CD8-positive, alpha-beta memory T cell (primary cell): ENCODE measurements around the gene SCAF8. TPM values are rescaled to one million over a fixed set of nuclear protein-coding genes. Genes with fewer than 3 reads are reported as not detected.
"Not testable (repeated sequence)": the region's sequence is repeated elsewhere in the genome, so short reads cannot be mapped to it uniquely, and the experiment has no call there.

Experiments used
- CTCF ChIA-PET: fragments of 350-600 bp; sonication (Branson Sonifier 250); formaldehyde crosslinking; loops from one replicate; lab custom pipeline; 2021; ENCODE audit warnings: antibody characterized with exemption; lab: Charles Lee
- POLR2A ChIA-PET: fragments of 350-600 bp; sonication (Branson Sonifier 250); formaldehyde crosslinking; loops from one replicate; lab custom pipeline; 2021; ENCODE audit warnings: antibody characterized with exemption; lab: Charles Lee
- DNase-seq, 5 donors: peaks; one replicate each; pipeline versions ENCODE4 v3.0.0 to v3.0.0-alpha.2; 2020 to 2022; ENCODE audit warnings: mixed read lengths in 1 of 5
- H3K27ac ChIP-seq: one replicate; pipeline ENCODE4 v1.7.0; 2013; ENCODE audit warnings: low read depth, mild to moderate bottlenecking, low read length, moderate library complexity
- H3K27me3 ChIP-seq: 2 replicates; pipeline ENCODE4 v1.7.0; 2013; ENCODE audit warnings: low read length, mild to moderate bottlenecking; ENCODE audit not compliant: insufficient read depth, poor library complexity, severe bottlenecking
- H3K36me3 ChIP-seq: 2 replicates; pipeline ENCODE4 v1.7.0; 2013; ENCODE audit warnings: mild to moderate bottlenecking, low read length, moderate library complexity; ENCODE audit not compliant: insufficient read depth
- H3K4me1 ChIP-seq: 2 replicates; pipeline ENCODE4 v1.7.0; 2013; ENCODE audit warnings: mild to moderate bottlenecking, low read length, moderate library complexity; ENCODE audit not compliant: insufficient read depth
- H3K4me3 ChIP-seq: 2 replicates; pipeline ENCODE4 v1.7.0; 2013; ENCODE audit warnings: mild to moderate bottlenecking, low read length
- H3K9me3 ChIP-seq: 2 replicates; pipeline ENCODE4 v1.7.0; 2013; ENCODE audit warnings: mild to moderate bottlenecking, low read length
- H3K27ac Mint-ChIP-seq, 8 donors: one replicate each; pipeline ENCODE4 v1.8.0; 2020 to 2021; ENCODE audit warnings: mixed read lengths in 8 of 8, mild to moderate bottlenecking in 6 of 8, inconsistent platforms in 3 of 8, moderate library complexity in 3 of 8
- H3K27me3 Mint-ChIP-seq, 2 donors: one replicate each; pipeline ENCODE4 v1.8.0; 2020 to 2021; ENCODE audit warnings: mixed read lengths in 2 of 2, mild to moderate bottlenecking in 1 of 2, moderate library complexity in 1 of 2
- H3K36me3 Mint-ChIP-seq, 3 donors: one replicate each; pipeline ENCODE4 v1.8.0; 2020 to 2021; ENCODE audit warnings: mixed read lengths in 3 of 3, inconsistent platforms in 1 of 3, mild to moderate bottlenecking in 1 of 3
- H3K4me1 Mint-ChIP-seq, 3 donors: one replicate each; pipeline ENCODE4 v1.8.0; 2020 to 2021; ENCODE audit warnings: mixed read lengths in 3 of 3, inconsistent platforms in 1 of 3, mild to moderate bottlenecking in 1 of 3
- H3K4me3 Mint-ChIP-seq, 7 donors: one replicate each; pipeline ENCODE4 v1.8.0; 2020 to 2021; ENCODE audit warnings: mixed read lengths in 7 of 7, mild to moderate bottlenecking in 6 of 7, moderate library complexity in 4 of 7, inconsistent platforms in 2 of 7
- H3K9me3 Mint-ChIP-seq, 5 donors: one replicate each; pipeline ENCODE4 v1.8.0; 2020 to 2022; ENCODE audit warnings: mixed read lengths in 5 of 5, mild to moderate bottlenecking in 3 of 5, moderate library complexity in 2 of 5, inconsistent platforms in 1 of 5
- polyA plus RNA-seq: library from polyadenylated mRNA; unstranded; fragments of 300-500 nt; fragmentation: Illumina TruSeq; gene quantifications from one replicate; pipeline ENCODE4 v1.2.3, GENCODE V29; 2021
- total RNA-seq, 2 experiments: library from RNA; stranded (reverse); gene quantifications; one replicate each; pipeline ENCODE4 v1.2.3, GENCODE V29; 2021

Gene SCAF8
- total and polyA plus RNA-seq, 3 experiments from 2014 or later: 16.2 to 39.8 (median 37.1) TPM

- H3K4me3 ChIP-seq: no peak overlapping the region
- peaks cover 64% of the 10 kb centered on the region for H3K4me1 ChIP-seq
- peak overlapping the region; percentile 5 to 64 (median 29) for H3K4me3 Mint-ChIP-seq
Observed at GRCh38 chr6:154738551-154738961, 5.3 kb downstream of the SCAF8 start.

DNA sequence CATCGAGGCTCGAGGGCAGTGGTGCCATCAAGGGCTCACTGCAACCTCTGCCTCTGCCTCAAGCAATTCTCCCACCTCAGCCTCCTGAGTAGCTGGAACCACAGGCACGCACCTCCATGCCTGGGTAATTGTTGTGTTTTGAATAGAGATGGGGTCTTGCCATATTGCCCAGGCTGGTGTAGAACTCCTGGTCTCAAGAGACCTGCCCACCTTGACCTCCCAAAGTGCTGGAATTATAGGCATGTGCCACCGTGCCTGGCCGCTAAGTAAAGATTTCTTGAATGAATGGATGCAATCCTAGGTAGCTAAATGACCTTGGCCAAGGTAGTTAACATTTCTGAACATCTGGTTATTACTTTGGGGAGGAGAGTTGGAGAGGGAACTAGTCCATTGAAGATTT is 7.4 kb downstream of the SCAF8 start:
- ChIA-PET POLR2A (no interaction called here), CTCF (no interaction called here)
- no peaks in the 10 kb centered on the region for H3K27me3 ChIP-seq
- DNase-seq: no peak
- peaks cover 63% of the 10 kb centered on the region for H3K4me1 ChIP-seq
- no peak overlapping the region for H3K4me3 ChIP-seq
- H3K27ac ChIP-seq: no peak overlapping the region
- Mint-ChIP-seq H3K27ac (peak overlapping the region in 2 of 8 donors; percentile 20 to 28), H3K27me3 (no peaks in the 10 kb centered on the region), H3K4me3 (peak overlapping the region in 3 of 7 donors; percentile 1 to 6 (median 5)), H3K4me1 (peaks cover 74 to 96% (median 91%) of the 10 kb centered on the region in 3 donors), H3K9me3 (no peaks in the 10 kb centered on the region), H3K36me3 (peaks cover 0 to 39% (median 6%) of the 10 kb centered on the region in 3 donors)
- no peaks in the 10 kb centered on the region for H3K36me3 ChIP-seq
- no peaks in the 10 kb centered on the region for H3K9me3 ChIP-seq

More at GRCh38 chr6:154738551-154738961, 5.3 kb downstream of the SCAF8 start:
- H3K27me3 Mint-ChIP-seq: no peaks in the 10 kb centered on the region
- H3K36me3 ChIP-seq: no peaks in the 10 kb centered on the region
- peak overlapping the region in 5 of 8 donors; percentile 1 to 71 (median 3) for H3K27ac Mint-ChIP-seq
- no peaks in the 10 kb centered on the region for H3K9me3 Mint-ChIP-seq
- H3K9me3 ChIP-seq: no peaks in the 10 kb centered on the region
- peaks cover 0 to 39% (median 6%) of the 10 kb centered on the region in 3 donors for H3K36me3 Mint-ChIP-seq
- CTCF ChIA-PET: no interaction called here
- H3K27me3 ChIP-seq: no peaks in the 10 kb centered on the region
- POLR2A ChIA-PET: interaction anchor here (0.7 kb wide), 1 partner anchor 1794 kb away, joined by 7 read pairs; no protein-coding TSS in a partner anchor
- no peak overlapping the region for H3K27ac ChIP-seq
- peaks cover 67 to 85% (median 83%) of the 10 kb centered on the region in 3 donors for H3K4me1 Mint-ChIP-seq
- no peak for DNase-seq

DNA sequence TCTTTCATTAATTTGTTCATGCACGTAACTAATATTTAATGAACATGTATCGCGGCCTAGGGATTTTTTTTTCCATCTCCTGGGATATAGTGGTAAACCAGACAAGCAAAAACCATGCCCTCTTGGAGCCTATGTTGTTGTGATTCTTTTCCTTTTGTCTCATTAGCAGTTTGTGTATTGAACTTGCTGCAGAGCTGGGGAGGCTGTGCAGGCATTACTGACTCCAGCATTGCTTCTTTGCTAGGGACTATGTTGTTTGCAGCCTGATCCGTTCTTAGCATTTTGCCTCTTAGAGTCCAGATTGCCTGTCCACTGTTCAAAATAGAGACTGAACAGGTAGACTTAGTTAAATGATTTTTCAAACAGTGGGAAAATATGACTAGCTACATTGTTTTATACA is 9.7 kb downstream of the SCAF8 start:
- Mint-ChIP-seq H3K4me1 (peaks cover 75 to 96% (median 92%) of the 10 kb centered on the region in 3 donors), H3K27ac (peak overlapping the region in 2 of 8 donors; percentile 25 to 59), H3K4me3 (peak overlapping the region in 4 of 7 donors; percentile 3 to 59 (median 19)), H3K36me3 (peaks cover 0 to 28% (median 4%) of the 10 kb centered on the region in 3 donors), H3K27me3 (no peaks in the 10 kb centered on the region), H3K9me3 (no peaks in the 10 kb centered on the region)
- Histone ChIP-seq H3K36me3 (no peaks in the 10 kb centered on the region), H3K9me3 (no peaks in the 10 kb centered on the region), H3K27me3 (no peaks in the 10 kb centered on the region), H3K4me3 (no peak overlapping the region), H3K4me1 (peaks cover 52% of the 10 kb centered on the region), H3K27ac (no peak overlapping the region)
- DNase-seq: no peak
- POLR2A ChIA-PET: no interaction called here
- CTCF ChIA-PET: no interaction called here

DNA sequence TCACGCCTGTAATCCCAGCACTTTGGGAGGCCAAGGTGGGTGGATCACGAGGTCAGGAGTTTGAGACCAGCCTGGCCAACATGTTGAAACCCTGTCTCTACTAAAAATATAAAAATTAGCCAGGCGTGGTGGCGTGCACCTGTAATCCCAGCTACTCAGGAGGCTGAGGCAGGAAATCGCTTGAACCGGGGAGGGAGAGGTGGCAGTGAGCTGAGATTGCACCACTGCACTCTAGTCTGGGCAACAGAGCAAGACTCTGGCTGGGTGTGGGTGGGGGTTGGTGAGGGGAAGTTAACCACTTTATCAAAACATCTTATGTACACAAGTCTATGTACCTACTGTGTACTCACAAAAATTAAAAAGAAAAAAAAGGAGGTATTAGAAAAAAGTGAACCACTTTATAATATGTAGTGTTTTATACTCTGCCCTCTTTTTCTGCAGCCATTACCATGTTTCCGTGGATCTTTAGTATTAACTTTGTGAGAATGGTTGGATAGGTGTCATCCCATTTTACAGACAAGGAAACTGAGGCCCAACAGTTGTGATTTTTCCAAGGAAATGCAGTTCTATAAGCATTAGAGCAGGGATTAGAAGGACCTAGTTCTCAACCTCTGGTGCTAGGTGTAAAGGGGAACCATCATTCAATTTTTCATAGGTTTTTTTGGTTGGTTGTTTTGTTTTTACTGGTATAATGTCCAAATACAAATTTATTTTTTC is 11.0 kb downstream of the SCAF8 start:
- Mint-ChIP-seq H3K36me3 (peaks cover 0 to 24% (median 4%) of the 10 kb centered on the region in 3 donors), H3K4me1 (peaks cover 70 to 96% (median 91%) of the 10 kb centered on the region in 3 donors), H3K4me3 (peak overlapping the region in 4 of 7 donors; percentile 8 to 51 (median 30))
- H3K36me3 ChIP-seq, CTCF ChIA-PET, H3K27me3 Mint-ChIP-seq, DNase-seq, H3K27me3 ChIP-seq, H3K4me3 ChIP-seq, POLR2A ChIA-PET, H3K27ac Mint-ChIP-seq, H3K9me3 ChIP-seq, H3K9me3 Mint-ChIP-seq, H3K27ac ChIP-seq: not testable (repeated sequence)
- H3K4me1 ChIP-seq: peaks cover 54% of the 10 kb centered on the region

DNA sequence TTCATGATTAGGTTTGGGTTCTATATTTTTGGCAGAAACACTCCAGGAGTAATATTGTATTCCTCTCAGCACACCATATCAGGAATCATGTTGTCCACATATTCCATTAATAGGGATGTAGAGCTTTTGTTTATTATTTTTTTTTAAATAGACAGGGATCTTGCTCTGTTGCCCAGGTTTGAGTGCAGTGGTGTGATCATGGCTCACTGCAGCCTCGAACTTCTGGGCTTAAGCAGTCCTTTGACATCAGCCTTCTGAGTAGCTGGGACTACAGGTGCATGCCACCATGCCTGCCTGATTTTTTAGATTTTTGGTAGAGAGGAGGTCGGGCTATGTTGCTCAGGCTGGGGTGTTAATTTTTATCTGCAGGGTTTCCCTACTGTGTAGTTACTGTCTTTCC is 12.0 kb downstream of the SCAF8 start:
- H3K4me1 ChIP-seq: peaks cover 54% of the 10 kb centered on the region
- CTCF ChIA-PET: interaction anchor here (1.2 kb wide), 1 partner anchor 11 kb away, joined by 3 read pairs; no protein-coding TSS in a partner anchor

GRCh38 chr6:154749341-154749740 is 16.1 kb downstream of the SCAF8 start:
- H3K27me3 Mint-ChIP-seq: no peaks in the 10 kb centered on the region
- peaks cover 52% of the 10 kb centered on the region for H3K4me1 ChIP-seq
- no peaks in the 10 kb centered on the region for H3K27me3 ChIP-seq
- peaks cover 0 to 25% (median 0%) of the 10 kb centered on the region in 3 donors for H3K36me3 Mint-ChIP-seq
- H3K27ac Mint-ChIP-seq: peak overlapping the region in 1 of 8 donors; percentile 0
- no peaks in the 10 kb centered on the region for H3K9me3 ChIP-seq
- H3K36me3 ChIP-seq: no peaks in the 10 kb centered on the region
- ChIA-PET POLR2A (interaction anchor here (1.3 kb wide), 1 partner anchor 15 kb away, joined by 3 read pairs; no protein-coding TSS in a partner anchor), CTCF (interaction anchor here (2.6 kb wide), 1 partner anchor 20 kb away, joined by 5 read pairs; no protein-coding TSS in a partner anchor)
- no peak for DNase-seq
- no peaks in the 10 kb centered on the region for H3K9me3 Mint-ChIP-seq
- H3K4me1 Mint-ChIP-seq: peaks cover 78 to 91% (median 90%) of the 10 kb centered on the region in 3 donors
- H3K4me3 ChIP-seq: no peak overlapping the region
- peak overlapping the region in 2 of 7 donors; percentile 11 to 52 for H3K4me3 Mint-ChIP-seq
- H3K27ac ChIP-seq: no peak overlapping the region

More for the DNA sequence above, 12.0 kb downstream of the SCAF8 start:
- no peak for DNase-seq
- Mint-ChIP-seq H3K9me3 (no peaks in the 10 kb centered on the region), H3K4me1 (peaks cover 71 to 96% (median 91%) of the 10 kb centered on the region in 3 donors), H3K27ac (peak overlapping the region in 1 of 8 donors; percentile 18), H3K36me3 (peaks cover 0 to 25% (median 2%) of the 10 kb centered on the region in 3 donors), H3K27me3 (no peaks in the 10 kb centered on the region), H3K4me3 (peak overlapping the region in 6 of 7 donors; percentile 7 to 38 (median 11))
- POLR2A ChIA-PET: no interaction called here
- Histone ChIP-seq H3K27ac (no peak overlapping the region), H3K36me3 (no peaks in the 10 kb centered on the region), H3K27me3 (no peaks in the 10 kb centered on the region), H3K9me3 (no peaks in the 10 kb centered on the region), H3K4me3 (no peak overlapping the region)

GRCh38 chr6:154751011-154751800 is 18.0 kb downstream of the SCAF8 start:
- ChIA-PET CTCF (interaction anchor here (0.9 kb wide), 1 partner anchor 14 kb away, joined by 3 read pairs; no protein-coding TSS in a partner anchor), POLR2A (no interaction called here)
- peaks cover 0 to 19% (median 0%) of the 10 kb centered on the region in 3 donors for H3K36me3 Mint-ChIP-seq
- Histone ChIP-seq H3K4me1 (peaks cover 46% of the 10 kb centered on the region), H3K9me3 (no peaks in the 10 kb centered on the region), H3K27me3 (no peaks in the 10 kb centered on the region), H3K27ac (no peak overlapping the region), H3K36me3 (no peaks in the 10 kb centered on the region), H3K4me3 (no peak overlapping the region)
- peak overlapping the region in 4 of 8 donors; percentile 33 to 65 (median 55) for H3K27ac Mint-ChIP-seq
- no peak for DNase-seq
- H3K4me3 Mint-ChIP-seq: peak overlapping the region in 3 of 7 donors; percentile 24 to 40 (median 28)
- H3K9me3 Mint-ChIP-seq: no peaks in the 10 kb centered on the region
- peaks cover 80 to 88% (median 88%) of the 10 kb centered on the region in 3 donors for H3K4me1 Mint-ChIP-seq
- no peaks in the 10 kb centered on the region for H3K27me3 Mint-ChIP-seq
